Gastrocnemius medialis (tissue), 4 donors: ENCODE results near the gene RRP1. TPM values are rescaled to one million over a fixed set of nuclear protein-coding genes. Genes with fewer than 3 reads are reported as not detected.

Experiments
- ATAC-seq, 2 donors: fragments of 150-250 bp; one replicate each; pipeline ENCODE4 v1.9.1; 2016
- DNase-seq, 2 donors: peaks; one replicate each; pipeline ENCODE4 v3.0.0-alpha.2; 2019
- H3K27ac ChIP-seq, 4 donors: fragments of 200-600 bp; sonication (generic); 1 replicate in 1 of 4; 2 replicates in 3 of 4; pipeline ENCODE4 v1.5.1; 2016 to 2018; ENCODE audit warnings: mild to moderate bottlenecking in 2 of 4, moderate library complexity in 1 of 4
- H3K27me3 ChIP-seq, 3 donors: fragments of 200-600 bp; sonication (generic) in 2 of 3; 1 replicate in 1 of 3; 2 replicates in 2 of 3; pipeline versions ENCODE4 v1.5.1 to v1.6.0; 2016 to 2019; ENCODE audit warnings: mild to moderate bottlenecking in 1 of 3, moderate library complexity in 1 of 3
- H3K36me3 ChIP-seq, 2 donors: fragments of 200-600 bp; sonication (generic) in 1 of 2; one replicate each; pipeline ENCODE4 v1.5.1; 2017 to 2018
- H3K4me1 ChIP-seq, 2 donors: fragments of 200-600 bp; sonication (generic) in 1 of 2; one replicate each; pipeline ENCODE4 v1.5.1; 2016 to 2017; ENCODE audit warnings: mild to moderate bottlenecking in 2 of 2
- H3K4me3 ChIP-seq, 4 donors: fragments of 200-600 bp; sonication (generic) in 3 of 4; 1 replicate in 1 of 4; 2 replicates in 3 of 4; pipeline ENCODE4 v1.5.1; 2016 to 2019; ENCODE audit warnings: mild to moderate bottlenecking in 2 of 4
- H3K9me3 ChIP-seq, 3 donors: fragments of 200-600 bp; sonication (generic) in 2 of 3; 1 replicate in 1 of 3; 2 replicates in 2 of 3; pipeline ENCODE4 v1.5.1; 2016 to 2019
- POLR2A ChIP-seq, 2 donors: fragments of 450-650 bp; IDR thresholded peaks; one replicate each; pipeline ENCODE4 v1.6.1; 2017; ENCODE audit warnings: antibody characterized with exemption in 2 of 2, mild to moderate bottlenecking in 2 of 2, moderate library complexity in 2 of 2
- in situ Hi-C, 4 donors: fragments of 200-750 bp; cut with MboI; loops; one replicate each; pipeline versions ENCODE4 v1.15.0 to v1.8.0; 2017; ENCODE audit warnings: low sequenced_read_pairs in 4 of 4
- intact Hi-C: fragments of 100-400 bp; cut with DNase I; formaldehyde crosslinking; loops from one replicate; pipeline ENCODE4 v1.15.1; 2023; ENCODE audit warnings: low total_unique reads
- total RNA-seq, 4 donors: library from RNA; depleted of rRNA; stranded (reverse); fragments of >200 nt; gene quantifications; one replicate each; pipeline versions ENCODE4 v1.1.0 to v1.2.3, GENCODE V29; 2016
- TF ChIP-seq, protein P1 (sequence below), 5 experiments: fragments of 450-650 bp in 3 of 5; fragments of 200-600 bp in 2 of 5; sonication (generic) in 2 of 5; IDR thresholded peaks in 4 of 5; conservative IDR thresholded peaks in 1 of 5; 1 replicate in 4 of 5; 2 replicates in 1 of 5; pipeline ENCODE4 v1.5.1; 2016 to 2019; ENCODE audit warnings: antibody characterized with exemption in 5 of 5, mild to moderate bottlenecking in 3 of 5, moderate library complexity in 3 of 5

Gene RRP1
- total RNA-seq, 4 donors from 2014 or later: 17.5 to 32.0 (median 25.1) TPM

DNA sequence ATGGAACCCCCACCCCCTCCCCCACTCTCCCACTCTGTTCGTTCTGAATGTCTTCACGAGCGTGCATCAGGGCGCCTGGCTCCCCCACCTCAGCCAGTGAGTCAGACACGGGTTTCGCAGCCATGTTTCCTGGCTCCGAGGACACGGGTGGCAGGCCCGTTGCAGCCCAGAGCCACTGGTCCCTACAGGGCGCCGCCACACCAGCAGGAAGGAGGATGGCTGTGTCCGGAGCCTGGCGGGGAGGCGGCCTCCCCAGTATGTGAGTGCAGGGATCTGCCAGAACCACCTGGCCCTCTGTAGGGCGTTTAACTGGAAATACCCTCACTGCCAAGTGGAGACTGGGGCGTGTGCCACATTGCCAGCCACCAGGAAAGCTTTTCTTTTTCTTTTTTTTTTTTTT is 31.8 kb upstream of the RRP1 start:
- H3K27me3 ChIP-seq: no peaks in the 10 kb centered on the region
- no peak overlapping the region for H3K4me3 ChIP-seq
- TF ChIP-seq, protein P1, sequence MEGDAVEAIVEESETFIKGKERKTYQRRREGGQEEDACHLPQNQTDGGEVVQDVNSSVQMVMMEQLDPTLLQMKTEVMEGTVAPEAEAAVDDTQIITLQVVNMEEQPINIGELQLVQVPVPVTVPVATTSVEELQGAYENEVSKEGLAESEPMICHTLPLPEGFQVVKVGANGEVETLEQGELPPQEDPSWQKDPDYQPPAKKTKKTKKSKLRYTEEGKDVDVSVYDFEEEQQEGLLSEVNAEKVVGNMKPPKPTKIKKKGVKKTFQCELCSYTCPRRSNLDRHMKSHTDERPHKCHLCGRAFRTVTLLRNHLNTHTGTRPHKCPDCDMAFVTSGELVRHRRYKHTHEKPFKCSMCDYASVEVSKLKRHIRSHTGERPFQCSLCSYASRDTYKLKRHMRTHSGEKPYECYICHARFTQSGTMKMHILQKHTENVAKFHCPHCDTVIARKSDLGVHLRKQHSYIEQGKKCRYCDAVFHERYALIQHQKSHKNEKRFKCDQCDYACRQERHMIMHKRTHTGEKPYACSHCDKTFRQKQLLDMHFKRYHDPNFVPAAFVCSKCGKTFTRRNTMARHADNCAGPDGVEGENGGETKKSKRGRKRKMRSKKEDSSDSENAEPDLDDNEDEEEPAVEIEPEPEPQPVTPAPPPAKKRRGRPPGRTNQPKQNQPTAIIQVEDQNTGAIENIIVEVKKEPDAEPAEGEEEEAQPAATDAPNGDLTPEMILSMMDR (IDR thresholded peaks at IDR 0.05 in 4 of 5, conservative IDR thresholded peaks at IDR 0.05 in 1 of 5): no peak
- TF ChIP-seq POLR2A (IDR thresholded peaks at IDR 0.05): no peak
- no peaks in the 10 kb centered on the region for H3K9me3 ChIP-seq
- H3K36me3 ChIP-seq: peaks cover 0 to 30% of the 10 kb centered on the region in 2 donors
- H3K27ac ChIP-seq: no peak overlapping the region
- DNase-seq (no peak), ATAC-seq (no peak)
- in situ Hi-C loops (no loop called here), intact Hi-C loops (no loop called here)
- H3K4me1 ChIP-seq: no peaks in the 10 kb centered on the region

DNA sequence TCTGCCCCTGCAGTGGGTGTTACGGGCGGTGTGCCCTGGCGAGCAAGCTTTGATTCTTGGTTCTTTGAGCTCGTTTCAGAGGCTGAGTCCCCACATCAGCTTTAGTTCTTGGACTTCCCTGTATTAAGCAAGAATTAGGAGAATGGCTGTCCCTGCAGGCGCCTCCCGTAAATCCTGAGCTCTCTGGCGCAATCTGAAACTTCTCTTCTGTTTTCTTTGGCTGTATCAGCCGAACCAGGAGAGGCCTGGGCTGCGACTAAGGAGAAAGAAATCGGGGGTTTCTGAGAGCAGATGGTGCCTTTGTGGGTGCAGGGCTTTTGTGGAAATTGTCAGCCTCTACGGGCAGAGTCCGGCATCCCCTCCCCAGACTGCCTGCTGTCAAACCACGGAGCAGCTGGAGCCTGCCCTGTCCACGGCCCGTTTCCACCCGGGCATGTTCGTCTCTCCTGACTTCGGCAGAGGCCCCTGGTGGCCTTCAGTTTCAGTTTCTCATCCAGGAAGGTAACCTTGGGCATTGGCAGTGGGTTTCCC is 31.2 kb upstream of the RRP1 start:
- Histone ChIP-seq H3K9me3 (no peaks in the 10 kb centered on the region), H3K27me3 (no peaks in the 10 kb centered on the region), H3K4me3 (no peak overlapping the region), H3K4me1 (no peaks in the 10 kb centered on the region), H3K27ac (peak overlapping the region in 1 of 4 donors; percentile 37), H3K36me3 (peaks cover 0 to 30% of the 10 kb centered on the region in 2 donors)
- TF ChIP-seq, protein P1 (IDR thresholded peaks at IDR 0.05 in 4 of 5, conservative IDR thresholded peaks at IDR 0.05 in 1 of 5): no peak
- no peak for TF ChIP-seq POLR2A (IDR thresholded peaks at IDR 0.05)
- intact Hi-C loops (no loop called here), in situ Hi-C loops (no loop called here)
- ATAC-seq (peak; percentile 24 to 68), DNase-seq (peak in 1 of 2 donors; percentile 33)

DNA sequence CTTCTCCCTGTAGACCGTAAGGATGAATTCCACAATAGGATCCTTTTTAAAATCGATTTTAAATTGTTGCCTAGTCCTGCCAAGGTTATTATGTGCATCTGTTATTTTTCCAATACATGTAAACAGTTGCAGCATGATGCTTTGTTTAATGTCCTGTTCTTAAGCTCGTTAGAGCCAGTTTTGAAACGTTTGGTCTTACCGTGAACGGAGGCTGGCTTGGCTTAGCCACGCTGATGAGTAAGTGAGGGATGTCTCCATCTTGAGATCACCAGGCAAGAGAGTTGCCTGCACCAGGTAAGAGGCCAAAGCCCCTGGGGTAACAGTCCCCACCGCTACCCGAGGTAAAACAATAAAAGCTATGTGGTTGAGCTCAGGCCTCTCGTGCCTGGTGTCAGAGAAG is 30.6 kb upstream of the RRP1 start:
- H3K9me3 ChIP-seq: no peaks in the 10 kb centered on the region
- ATAC-seq: no peak
- in situ Hi-C loops: no loop called here
- DNase-seq: no peak
- no peak overlapping the region for H3K27ac ChIP-seq
- peaks cover 0 to 24% of the 10 kb centered on the region in 2 donors for H3K36me3 ChIP-seq
- intact Hi-C loops: no loop called here
- TF ChIP-seq, protein P1 (IDR thresholded peaks at IDR 0.05 in 4 of 5, conservative IDR thresholded peaks at IDR 0.05 in 1 of 5): no peak
- no peak for TF ChIP-seq POLR2A (IDR thresholded peaks at IDR 0.05)
- H3K4me3 ChIP-seq: no peak overlapping the region
- H3K4me1 ChIP-seq: no peaks in the 10 kb centered on the region
- no peaks in the 10 kb centered on the region for H3K27me3 ChIP-seq

DNA sequence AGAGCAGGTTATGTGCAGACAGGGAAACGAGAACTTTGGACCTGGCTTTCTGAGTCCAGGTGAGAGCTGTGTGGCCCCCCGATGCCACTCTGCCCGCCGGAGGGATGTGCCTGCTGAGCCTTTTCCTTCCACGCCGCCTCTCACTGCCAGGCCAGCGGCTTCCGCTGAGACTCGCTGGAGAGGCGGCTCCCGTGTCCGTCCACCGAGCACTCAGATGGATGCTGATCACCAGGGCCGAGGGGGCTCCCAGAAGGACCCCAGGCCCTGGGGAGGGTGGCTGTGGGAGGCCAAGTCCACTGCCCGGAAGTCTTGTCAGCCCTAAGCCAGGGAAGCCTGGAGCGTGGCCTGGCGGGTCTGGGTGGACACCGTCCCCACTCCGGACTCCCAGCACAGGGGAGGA is 29.7 kb upstream of the RRP1 start:
- ATAC-seq (no peak), DNase-seq (no peak)
- peaks cover 0 to 18% of the 10 kb centered on the region in 2 donors for H3K36me3 ChIP-seq
- TF ChIP-seq, protein P1 (IDR thresholded peaks at IDR 0.05 in 4 of 5, conservative IDR thresholded peaks at IDR 0.05 in 1 of 5): no peak
- TF ChIP-seq POLR2A (IDR thresholded peaks at IDR 0.05): no peak
- in situ Hi-C loops: no loop called here
- no peaks in the 10 kb centered on the region for H3K4me1 ChIP-seq
- H3K27ac ChIP-seq: no peak overlapping the region
- H3K27me3 ChIP-seq: no peaks in the 10 kb centered on the region
- intact Hi-C loops: no loop called here
- no peaks in the 10 kb centered on the region for H3K9me3 ChIP-seq
- H3K4me3 ChIP-seq: no peak overlapping the region
